ENCODE measurements around the gene GPR25. TPM values are rescaled to one million over a fixed set of nuclear protein-coding genes. Genes with fewer than 3 reads are reported as not detected.

GPR25 gene
- total RNA-seq, 1 donor from 2014 or later = 1.6 TPM

DNA sequence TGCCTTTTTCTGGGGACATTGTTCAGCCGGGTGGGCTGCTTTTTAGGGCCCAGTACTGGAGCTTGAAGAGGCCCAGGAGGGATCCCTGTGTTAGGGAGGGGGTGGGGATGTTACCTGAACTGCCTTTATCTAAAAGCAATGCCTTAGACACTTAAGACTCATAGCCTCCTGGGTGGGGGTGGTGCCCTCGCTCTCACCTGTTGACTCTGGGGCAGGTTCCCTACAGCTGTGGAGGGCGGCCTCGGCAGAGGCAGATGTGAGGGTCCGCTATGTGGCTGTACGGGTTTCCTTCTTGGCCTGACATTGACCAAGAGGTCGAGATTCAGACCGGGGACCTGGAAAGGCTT lies 22.6 kb downstream of the GPR25 start:
- Mint-ChIP-seq H3K9me3 (no peaks in the 10 kb centered on the region), H3K27ac (no peak overlapping the region), H3K4me1 (peaks cover 28% of the 10 kb centered on the region), H3K27me3 (peaks cover 13% of the 10 kb centered on the region), H3K36me3 (ENCODE audit: low read depth) (no peaks in the 10 kb centered on the region), H3K4me3 (no peak overlapping the region)
- POLR2A ChIA-PET = no interaction called here
- CTCF ChIA-PET = no interaction called here
- no peak for TF ChIP-seq CTCF (IDR thresholded peaks at IDR 0.05)
- intact Hi-C loops (cut with micrococcal nuclease) = no loop called here
- DNase-seq = no peak
- no peak for ATAC-seq (ENCODE audit: low read depth)

GRCh38 chr1:200895801-200896530 lies 23.2 kb downstream of the GPR25 start:
- Mint-ChIP-seq H3K9me3 (no peaks in the 10 kb centered on the region), H3K27ac (no peak overlapping the region), H3K4me3 (no peak overlapping the region)

DNA sequence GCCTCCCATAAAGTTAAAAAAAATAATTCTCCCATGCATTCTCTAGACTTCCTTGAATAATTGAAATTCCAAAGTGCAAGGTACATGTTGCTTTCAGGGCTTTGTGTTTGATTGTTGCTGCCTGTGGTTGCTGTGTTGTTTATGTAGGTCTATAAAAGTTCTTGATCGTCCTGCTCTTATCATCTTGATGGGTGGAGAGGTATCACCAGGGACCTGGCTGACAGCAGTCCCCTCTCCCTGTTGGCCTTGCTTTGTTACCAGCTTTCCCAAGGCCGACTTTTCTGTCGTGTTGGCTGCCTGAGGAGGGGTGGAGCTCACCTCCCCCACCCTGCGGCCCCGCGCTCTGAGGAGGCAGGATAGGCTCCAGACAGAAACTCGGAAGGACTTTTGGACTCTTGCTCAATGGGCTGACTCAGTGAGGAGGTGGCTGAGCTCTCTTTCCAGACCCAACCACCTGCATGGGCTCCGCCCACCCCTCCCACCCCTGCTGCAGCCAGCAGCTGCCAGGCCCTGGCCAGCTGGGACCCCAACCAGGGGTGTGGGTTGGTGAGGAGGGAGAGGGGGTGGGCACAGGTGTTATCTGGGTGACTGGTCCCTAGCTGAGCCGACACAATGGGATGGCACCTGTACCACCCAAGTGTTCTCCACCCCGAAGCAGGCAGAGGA lies 23.9 kb downstream of the GPR25 start:
- Mint-ChIP-seq H3K4me1 (peaks cover 19% of the 10 kb centered on the region), H3K27ac (no peak overlapping the region), H3K9me3 (no peaks in the 10 kb centered on the region), H3K27me3 (peaks cover 11% of the 10 kb centered on the region), H3K36me3 (ENCODE audit: low read depth) (no peaks in the 10 kb centered on the region), H3K4me3 (no peak overlapping the region)
- intact Hi-C loops (cut with micrococcal nuclease) = no loop called here
- ChIA-PET POLR2A (interaction anchor here (0.7 kb wide), 1 partner anchor 126 kb away, joined by 3 read pairs; no protein-coding TSS in a partner anchor), CTCF (interaction anchor here (0.9 kb wide), 1 partner anchor 75 kb away, joined by 4 read pairs; no protein-coding TSS in a partner anchor)
- no peak for ATAC-seq (ENCODE audit: low read depth)
- no peak for DNase-seq
- TF ChIP-seq CTCF (IDR thresholded peaks at IDR 0.05) = no peak

More at GRCh38 chr1:200895801-200896530, 23.2 kb downstream of the GPR25 start:
- POLR2A ChIA-PET = interaction anchor here (0.7 kb wide), 1 partner anchor 127 kb away, joined by 3 read pairs; no protein-coding TSS in a partner anchor
- Mint-ChIP-seq H3K4me1 (peaks cover 24% of the 10 kb centered on the region), H3K27me3 (peaks cover 13% of the 10 kb centered on the region), H3K36me3 (ENCODE audit: low read depth) (no peaks in the 10 kb centered on the region)
- ATAC-seq (ENCODE audit: low read depth) (peak; percentile 78), DNase-seq (no peak)
- intact Hi-C loops (cut with micrococcal nuclease) = no loop called here
- CTCF ChIA-PET = interaction anchor here (0.9 kb wide), 1 partner anchor 76 kb away, joined by 4 read pairs; no protein-coding TSS in a partner anchor
- no peak for TF ChIP-seq CTCF (IDR thresholded peaks at IDR 0.05)

- Mint-ChIP-seq H3K27ac (no peak overlapping the region), H3K36me3 (ENCODE audit: low read depth) (no peaks in the 10 kb centered on the region), H3K9me3 (no peaks in the 10 kb centered on the region), H3K27me3 (peaks cover 9% of the 10 kb centered on the region), H3K4me1 (peaks cover 14% of the 10 kb centered on the region), H3K4me3 (no peak overlapping the region)
- DNase-seq (no peak), ATAC-seq (ENCODE audit: low read depth) (no peak)
- ChIA-PET CTCF (no interaction called here), POLR2A (no interaction called here)
- no peak for TF ChIP-seq CTCF (IDR thresholded peaks at IDR 0.05)
- intact Hi-C loops (cut with micrococcal nuclease) = no loop called here
Measured at GRCh38 chr1:200897259-200897658, 24.5 kb downstream of the GPR25 start.

DNA sequence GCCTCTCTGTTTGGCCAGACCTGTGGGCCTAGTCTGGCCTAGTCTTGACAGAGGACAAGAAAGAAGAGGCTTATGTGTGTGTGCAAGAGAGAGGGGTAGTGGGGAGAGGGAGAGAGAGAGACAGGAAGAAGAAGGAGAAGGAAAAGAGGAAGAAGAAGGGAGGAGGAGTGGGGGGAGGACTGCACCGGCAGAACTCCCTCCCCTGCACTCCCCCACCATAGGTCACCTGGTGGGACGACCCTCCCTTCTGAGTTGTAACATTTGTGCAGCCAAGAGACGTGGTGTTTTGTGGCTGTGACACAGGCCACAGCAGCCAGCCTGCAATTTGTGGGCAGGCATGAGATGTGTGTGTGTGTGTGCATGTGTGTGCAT lies 26.2 kb downstream of the GPR25 start:
- no peaks in the 10 kb centered on the region for H3K36me3 Mint-ChIP-seq (ENCODE audit: low read depth)
- intact Hi-C loops (cut with micrococcal nuclease) = no loop called here
- no peak for TF ChIP-seq CTCF (IDR thresholded peaks at IDR 0.05)
- ATAC-seq (ENCODE audit: low read depth) = no peak
- DNase-seq = no peak
- no peaks in the 10 kb centered on the region for H3K9me3 Mint-ChIP-seq
- H3K4me1 Mint-ChIP-seq = peaks cover 19% of the 10 kb centered on the region
- H3K27ac Mint-ChIP-seq = no peak overlapping the region
- CTCF ChIA-PET = no interaction called here
- H3K27me3 Mint-ChIP-seq = peaks cover 2% of the 10 kb centered on the region
- POLR2A ChIA-PET = interaction anchor here (0.6 kb wide), 1 partner anchor 16 kb away, joined by 6 read pairs; no protein-coding TSS in a partner anchor
- H3K4me3 Mint-ChIP-seq = no peak overlapping the region

Measured in activated B cell treated with CpG ODN at 0.5 μM for 24 hours (primary cell).